GM10847 (cell line): ENCODE data around the gene GOLGA8H.
"Not testable (repeated sequence)": the region's sequence is repeated elsewhere in the genome, so short reads cannot be mapped to it uniquely, and the experiment has no call there.

ENCODE experiments used
- POLR2A ChIP-seq: IDR thresholded peaks from 2 replicates; pipeline ENCODE4 v1.6.1; 2011; ENCODE audit not compliant: insufficient read length; ENCODE audit errors: extremely low read depth

The GOLGA8H gene

GRCh38 chr15:30603796-30604195, at the start of gene GOLGA8H:
TSS of gene GOLGA8H (plus strand) at chr15:30604028. CDS start at chr15:30604126, 98 bp downstream.
- not testable (repeated sequence) for TF ChIP-seq POLR2A

- TF ChIP-seq POLR2A, result peak; percentile 20
Observed at GRCh38 chr15:30625436-30626193, 21.8 kb downstream of the GOLGA8H start, which contains the start of gene ARHGAP11B. TSS of gene ARHGAP11B (plus strand) at chr15:30626128.

- TF ChIP-seq POLR2A, result peak; percentile 3
Observed at GRCh38 chr15:30626194-30626565, 22.4 kb downstream of the GOLGA8H start.

GRCh38 chr15:30650012-30650929, 46.4 kb downstream of the GOLGA8H start:
- no peak for TF ChIP-seq POLR2A
